H1 (cell line): Measurements from ENCODE around the gene ATP5F1A. TPM values are rescaled to one million over a fixed set of nuclear protein-coding genes. Genes with fewer than 3 reads are reported as not detected.

Source experiments
- CTCF ChIA-PET: fragments of 300-600 bp; sonication (Branson Sonifier 250); formaldehyde crosslinking; loops from one replicate; lab custom pipeline; 2021; ENCODE audit not compliant: partially characterized antibody; lab: Charles Lee
- POLR2A ChIA-PET: fragments of 300-600 bp; sonication (Branson Sonifier 250); formaldehyde crosslinking; loops from one replicate; lab custom pipeline; 2021; ENCODE audit warnings: inconsistent platforms; ENCODE audit not compliant: partially characterized antibody; lab: Charles Lee
- DNase-seq, 2 experiments: peaks; one replicate each; pipeline versions ENCODE4 v3.0.0 to v3.0.0-alpha.2; 2010 to 2022; ENCODE audit warnings: low spot score in 2 of 2, low read depth in 1 of 2, mixed read lengths in 1 of 2
- FAIRE-seq: peaks from 2 replicates; lab custom pipeline; 2011; peaks lifted over from hg19 to GRCh38; lab: Jason Lieb, UNC
- H2AFZ ChIP-seq: 2 replicates; pipeline ENCODE4 v1.8.1; 2012; ENCODE audit warnings: low read length, inconsistent platforms
- H2AK5ac ChIP-seq: 2 replicates; pipeline ENCODE4 v1.6.1; 2013; ENCODE audit warnings: low read depth, low read length
- H2BK120ac ChIP-seq: replicated peaks from 2 replicates; pipeline ENCODE3; 2013; ENCODE audit warnings: low read depth, low read length, inconsistent platforms
- H2BK12ac ChIP-seq: 2 replicates; pipeline ENCODE4 v1.6.1; 2013; ENCODE audit warnings: low read depth, low read length
- H2BK15ac ChIP-seq: 2 replicates; pipeline ENCODE4 v1.6.1; 2013; ENCODE audit warnings: low read length
- H2BK20ac ChIP-seq: 2 replicates; pipeline ENCODE4 v1.6.1; 2013; ENCODE audit warnings: low read length
- H2BK5ac ChIP-seq: 2 replicates; pipeline ENCODE4 v1.6.1; 2013; ENCODE audit warnings: low read depth, low read length
- H3K14ac ChIP-seq: 2 replicates; pipeline ENCODE4 v1.6.1; 2013; ENCODE audit warnings: inconsistent platforms; ENCODE audit not compliant: insufficient read length
- H3K18ac ChIP-seq: 2 replicates; pipeline ENCODE4 v1.6.1; 2013; ENCODE audit warnings: low read length; ENCODE audit errors: extremely low read depth
- H3K23ac ChIP-seq: 2 replicates; pipeline ENCODE4 v1.6.1; 2013; ENCODE audit warnings: inconsistent platforms; ENCODE audit not compliant: insufficient read length
- H3K23me2 ChIP-seq: 2 replicates; pipeline ENCODE4 v1.6.1; 2013; ENCODE audit warnings: low read depth, low read length
- H3K27ac ChIP-seq: 2 replicates; pipeline ENCODE4 v1.6.1; 2011; ENCODE audit warnings: low read depth, low read length, inconsistent platforms
- H3K27me3 ChIP-seq, 4 experiments: replicated peaks in 1 of 4; 1 replicate in 1 of 4; 2 replicates in 3 of 4; pipeline versions ENCODE4 v1.6.1 to v1.8.1; 2011 to 2013; ENCODE audit warnings: low read length in 3 of 4, mild to moderate bottlenecking in 3 of 4, inconsistent platforms in 2 of 4, mixed read lengths in 2 of 4, moderate library complexity in 1 of 4; ENCODE audit not compliant: control insufficient read depth in 3 of 4, insufficient read depth in 3 of 4; ENCODE audit errors: extremely low read depth in 1 of 4
- H3K36me3 ChIP-seq, 4 experiments: 2 replicates each; pipeline versions ENCODE4 v1.6.1 to v1.8.1; 2011 to 2013; ENCODE audit warnings: mild to moderate bottlenecking in 4 of 4, low read length in 3 of 4, moderate library complexity in 2 of 4, control low read depth in 1 of 4, inconsistent platforms in 1 of 4; ENCODE audit not compliant: insufficient read depth in 4 of 4, control insufficient read depth in 2 of 4
- H3K4ac ChIP-seq: replicated peaks from 2 replicates; pipeline ENCODE3; 2013; ENCODE audit warnings: low read length, low read depth, mixed read lengths, inconsistent platforms; ENCODE audit not compliant: insufficient read length
- H3K4me1 ChIP-seq, 4 experiments: replicated peaks in 1 of 4; 1 replicate in 1 of 4; 2 replicates in 3 of 4; pipeline versions ENCODE4 v1.6.1 to v1.8.1; 2011 to 2013; ENCODE audit warnings: low read length in 3 of 4, inconsistent platforms in 2 of 4, mixed read lengths in 1 of 4; ENCODE audit not compliant: insufficient read depth in 4 of 4, control insufficient read depth in 3 of 4
- H3K4me2 ChIP-seq, 2 experiments: 2 replicates each; pipeline versions ENCODE4 v1.6.1 to v1.8.1; 2011 to 2013; ENCODE audit warnings: low read depth in 2 of 2, low read length in 2 of 2, control low read depth in 1 of 2, inconsistent platforms in 1 of 2, mild to moderate bottlenecking in 1 of 2; ENCODE audit not compliant: insufficient read depth in 1 of 2
- H3K4me3 ChIP-seq, 4 experiments: fragments of 200-600, 300-600 bp in 1 of 4; sonication (generic), shearing (Covaris generic), sonication (Bioruptor Twin) in 1 of 4; 2 replicates each; pipeline versions ENCODE4 v1.5.1 to v1.8.1; 2011 to 2016; ENCODE audit warnings: low read length in 4 of 4, low read depth in 3 of 4, control low read depth in 2 of 4, inconsistent platforms in 2 of 4, mild to moderate bottlenecking in 2 of 4, mixed read lengths in 1 of 4, moderate library complexity in 1 of 4; ENCODE audit not compliant: insufficient read depth in 2 of 4; ENCODE audit errors: extremely low read depth in 1 of 4
- H3K56ac ChIP-seq: replicated peaks from 2 replicates; pipeline ENCODE3; 2013; ENCODE audit warnings: low read depth, mild to moderate bottlenecking, mixed read lengths, low read length, inconsistent platforms; ENCODE audit not compliant: insufficient read length
- H3K79me1 ChIP-seq: 2 replicates; pipeline ENCODE4 v1.6.1; 2013; ENCODE audit warnings: low read depth, low read length, control low read depth
- H3K79me2 ChIP-seq, 2 experiments: 2 replicates each; pipeline versions ENCODE4 v1.6.1 to v1.8.1; 2012 to 2013; ENCODE audit warnings: low read length in 2 of 2, mild to moderate bottlenecking in 2 of 2, inconsistent platforms in 1 of 2; ENCODE audit not compliant: insufficient read depth in 2 of 2, control insufficient read depth in 1 of 2
- H3K9ac ChIP-seq, 4 experiments: replicated peaks in 1 of 4; 1 replicate in 1 of 4; 2 replicates in 3 of 4; pipeline versions ENCODE4 v1.6.1 to v1.8.1; 2011 to 2013; ENCODE audit warnings: low read depth in 3 of 4, low read length in 3 of 4, control low read depth in 2 of 4, mild to moderate bottlenecking in 2 of 4, moderate library complexity in 2 of 4, inconsistent platforms in 1 of 4; ENCODE audit errors: extremely low read depth in 1 of 4
- H3K9me3 ChIP-seq, 2 experiments: 2 replicates each; pipeline versions ENCODE4 v1.6.1 to v1.8.1; 2012 to 2013; ENCODE audit warnings: mild to moderate bottlenecking in 2 of 2, moderate library complexity in 2 of 2, control low read depth in 1 of 2, inconsistent platforms in 1 of 2, low read depth in 1 of 2, low read length in 1 of 2, mixed read lengths in 1 of 2; ENCODE audit not compliant: insufficient read depth in 2 of 2
- H4K20me1 ChIP-seq, 2 experiments: replicated peaks in 1 of 2; 2 replicates each; pipeline versions ENCODE3 to v1.8.1; 2011 to 2013; ENCODE audit warnings: inconsistent platforms in 2 of 2, low read length in 2 of 2, mild to moderate bottlenecking in 1 of 2; ENCODE audit not compliant: insufficient read depth in 2 of 2, control insufficient read depth in 1 of 2
- H4K5ac ChIP-seq: 2 replicates; pipeline ENCODE4 v1.6.1; 2013; ENCODE audit warnings: low read length, low read depth, mixed read lengths, inconsistent platforms; ENCODE audit not compliant: insufficient read length
- H4K8ac ChIP-seq: 2 replicates; pipeline ENCODE4 v1.8.0; 2013; ENCODE audit warnings: mild to moderate bottlenecking, moderate library complexity, low read length, inconsistent platforms; ENCODE audit not compliant: insufficient read depth; ENCODE audit errors: extremely low read depth
- H4K91ac ChIP-seq: replicated peaks from 2 replicates; pipeline ENCODE3; 2013; ENCODE audit warnings: low read length, mixed read lengths, inconsistent platforms; ENCODE audit not compliant: insufficient read length
- BACH1 ChIP-seq: IDR thresholded peaks from 2 replicates; pipeline ENCODE4 v1.6.1; 2012; ENCODE audit warnings: low read length, improper control_type of control experiment
- CEBPB ChIP-seq: IDR thresholded peaks from 2 replicates; pipeline ENCODE4 v1.6.1; 2012; ENCODE audit warnings: low read depth, low read length
- EZH2 ChIP-seq: fragments of 200-600 bp; sonication (generic); IDR thresholded peaks from 2 replicates; pipeline ENCODE4 v1.7.1; 2012; ENCODE audit warnings: low read depth, mild to moderate bottlenecking, moderate library complexity, low read length, inconsistent platforms; ENCODE audit not compliant: severe bottlenecking
- GABPA ChIP-seq: IDR thresholded peaks from 2 replicates; pipeline ENCODE4 v1.6.1; 2011; ENCODE audit warnings: mild to moderate bottlenecking, low read length, moderate library complexity, borderline replicate concordance; ENCODE audit not compliant: insufficient read depth
- HDAC2 ChIP-seq, 2 experiments: fragments of 300-600 bp in 1 of 2; sonication (generic) in 1 of 2; IDR thresholded peaks; 2 replicates each; pipeline ENCODE4 v1.6.1; 2011 to 2012; ENCODE audit warnings: low read depth in 2 of 2, low read length in 2 of 2, mild to moderate bottlenecking in 2 of 2, moderate library complexity in 2 of 2, borderline replicate concordance in 1 of 2, inconsistent platforms in 1 of 2
- KDM4A ChIP-seq: IDR thresholded peaks from one replicate; pipeline ENCODE4 v1.7.1; 2012; ENCODE audit warnings: low read depth, mild to moderate bottlenecking, moderate library complexity, low read length, inconsistent platforms; ENCODE audit not compliant: severe bottlenecking
- MAFK ChIP-seq: IDR thresholded peaks from 2 replicates; pipeline ENCODE4 v1.6.1; 2012; ENCODE audit warnings: low read depth, mild to moderate bottlenecking, improper control_type of control experiment, low read length
- PHF8 ChIP-seq: fragments of 200-600 bp; sonication (generic); conservative IDR thresholded peaks from 2 replicates; pipeline ENCODE4 v1.7.1; 2012; ENCODE audit warnings: low read depth, mild to moderate bottlenecking, inconsistent platforms, low read length, moderate library complexity
- RAD21 ChIP-seq, 2 experiments: IDR thresholded peaks in 1 of 2; conservative IDR thresholded peaks in 1 of 2; 2 replicates each; pipeline ENCODE4 v1.6.1; 2011; ENCODE audit warnings: low read depth in 2 of 2, low read length in 2 of 2, improper control_type of control experiment in 1 of 2, inconsistent platforms in 1 of 2, mild to moderate bottlenecking in 1 of 2, moderate library complexity in 1 of 2
- WGBS, 2 experiments: shearing (Covaris generic) in 1 of 2; methylation state at CpG; one replicate each; pipeline versions ENCODE4 v1.1.6 to v1.1.7; 2013 to 2015; ENCODE audit warnings: low lambda C conversion rate in 2 of 2, mixed read lengths in 2 of 2, inconsistent platforms in 1 of 2, low coverage in 1 of 2, missing lambda C conversion rate in 1 of 2; ENCODE audit not compliant: insufficient replicate concordance in 2 of 2, insufficient coverage in 1 of 2, insufficient read length in 1 of 2; ENCODE audit errors: extremely low coverage in 1 of 2, missing lambda C conversion rate in 1 of 2; 5-methylcytosine and 5-hydroxymethylcytosine counted together
- polyA plus RNA-seq, 7 experiments: library from polyadenylated mRNA; depleted of rRNA in 3 of 7; stranded (reverse) in 5 of 7; unstranded in 2 of 7; fragments of >200 nt in 5 of 7; fragments of 200-250 nt in 2 of 7; gene quantifications; 1 replicate in 5 of 7; 2 replicates in 1 of 7; 4 replicates in 1 of 7; pipeline versions ENCODE4 v1.2.1 to v1.2.3, GENCODE V29; 2011 to 2013; ENCODE audit warnings: missing spikeins in 2 of 7, mixed read lengths in 2 of 7
- total RNA-seq: library from RNA; stranded (reverse); fragmentation: NEBNext Ultra II Directional; extraction: Animal tissue kit (Norgen Biotek cat#: 25700); gene quantifications from 2 replicates; pipeline ENCODE4 v1.2.1, GENCODE V29; 2021

ATP5F1A gene
- total and polyA plus RNA-seq, 2 of the 8 experiments (the other 6 are each of a cell fraction or from before 2014, with no cell fraction given), result 685 to 970 TPM

- Histone ChIP-seq H2BK120ac (no peak within 1 kb of the TSS), H3K36me3 (no peaks in the 10 kb centered on the region), H2AFZ (peak within 1 kb of the TSS; percentile 62; the same call in 1 of the 2 replicates), H3K4me3 (peak within 1 kb of the TSS; percentile 69 to 86 (median 74)), H3K4me2 (peak within 1 kb of the TSS; percentile 88 to 89), H3K27me3 (peaks cover 4 to 31% (median 28%) of the 10 kb centered on the region in 4 experiments), H3K79me2 (no peaks in the 10 kb centered on the region), H2BK20ac (no peak within 1 kb of the TSS), H4K5ac (no peak within 1 kb of the TSS), H3K27ac (no peak within 1 kb of the TSS), H3K4me1 (peaks cover 0 to 6% (median 0%) of the 10 kb centered on the region in 4 experiments; a peak in 2 of 7 replicates), H4K91ac (no peak within 1 kb of the TSS), H4K8ac (peak within 1 kb of the TSS; percentile 29; the same call in 1 of the 2 replicates), H2AK5ac (no peak within 1 kb of the TSS), H3K9ac (peak within 1 kb of the TSS in 1 of 4 experiments; percentile 34; a peak in 3 of 7 replicates), H2BK12ac (0 out of 2 replicates have a peak within 1 kb of the TSS, but pooled peaks have one; percentile 27), H3K56ac (no peak within 1 kb of the TSS), H3K79me1 (no peaks in the 10 kb centered on the region), H3K9me3 (no peaks in the 10 kb centered on the region), H3K4ac (no peak within 1 kb of the TSS), H2BK15ac (no peak within 1 kb of the TSS), H3K23me2 (peaks cover 11% of the 10 kb centered on the region; the same call in 1 of the 2 replicates), H2BK5ac (no peak within 1 kb of the TSS), H4K20me1 (peaks cover 0 to 3% of the 10 kb centered on the region in 2 experiments), H3K23ac (no peak within 1 kb of the TSS), H3K18ac (no peak within 1 kb of the TSS), H3K14ac (no peak within 1 kb of the TSS)
- ChIA-PET POLR2A (interaction anchor here (0.6 to 2.3 kb wide), 7 partner anchors 8 to 395 kb away, joined by 3 to 7 read pairs (median 4); partner anchors contain the start of gene HAUS1), CTCF (interaction anchor here (0.6 to 4.1 kb wide), 14 partner anchors 11 to 406 kb away, joined by 3 to 27 read pairs (median 6); no protein-coding TSS in a partner anchor)
- 4% methylated on average over 64 of the region's 75 CpGs; no CpG with 5 or more reads in 1 of the 2 experiments for WGBS, 2 experiments
- DNase-seq (peak in 1 of 2 experiments; percentile 73), FAIRE-seq (no peak)
- TF ChIP-seq PHF8, result peak; percentile 35; the same call in 1 of the 2 replicates
- no peak for TF ChIP-seq GABPA
- 0 out of 4 replicates have a peak, but pooled peaks have one; percentile 0 to 1 for TF ChIP-seq RAD21 (IDR thresholded peaks at IDR 0.05 in 1 of 2, conservative IDR thresholded peaks at IDR 0.05 in 1 of 2; ENCODE audit: low read depth in 2 of 2, low read length in 2 of 2)
- peak in 1 of 2 experiments; percentile 69; a peak in 1 of 4 replicates for TF ChIP-seq HDAC2 (IDR thresholded peaks at IDR 0.05; ENCODE audit: borderline replicate concordance in 1 of 2, low read depth in 2 of 2, low read length in 2 of 2)
- TF ChIP-seq KDM4A, result peak; percentile 90
- no peak for TF ChIP-seq CEBPB
- TF ChIP-seq EZH2, result peak; percentile 66
- TF ChIP-seq BACH1, result peak; percentile 35; the same call in 1 of the 2 replicates
- TF ChIP-seq MAFK, result no peak
Observed at GRCh38 chr18:46071653-46072375, 26.3 kb downstream of the ATP5F1A start, which contains the start of gene PSTPIP2. PSTPIP2 (minus strand) TSS chr18:46072260; CDS start chr18:46072188, 72 bp downstream.
